Measurements from ENCODE around the gene MAP2K6. TPM values are rescaled to one million over a fixed set of nuclear protein-coding genes. Genes with fewer than 3 reads are reported as not detected.

The MAP2K6 gene
- total and polyA plus RNA-seq, 2 of the 8 experiments (the other 6 are each of a cell fraction or from before 2014, with no cell fraction given): 11.0 to 44.1 TPM

- no peak overlapping the region for H3K14ac ChIP-seq (ENCODE audit: insufficient read length)
- no peak overlapping the region for H2BK20ac ChIP-seq (ENCODE audit: low read length)
- no peak overlapping the region for H2BK12ac ChIP-seq (ENCODE audit: low read depth, low read length)
- H3K79me2 ChIP-seq (ENCODE audit: control insufficient read depth in 1 of 2, insufficient read depth in 2 of 2, low read length in 2 of 2): peaks cover 0 to 38% of the 10 kb centered on the region in 2 experiments; a peak in 2 of 4 replicates
- no peak overlapping the region for H2AK5ac ChIP-seq (ENCODE audit: low read depth, low read length)
- no peaks in the 10 kb centered on the region for H3K27me3 ChIP-seq (replicated peaks in 1 of 4; ENCODE audit: control insufficient read depth in 3 of 4, extremely low read depth in 1 of 4, insufficient read depth in 3 of 4, low read length in 3 of 4)
- H4K8ac ChIP-seq (ENCODE audit: extremely low read depth, insufficient read depth, low read length): no peak overlapping the region
- no peak overlapping the region for H4K91ac ChIP-seq (replicated peaks; ENCODE audit: insufficient read length, low read length)
- no peaks in the 10 kb centered on the region for H3K79me1 ChIP-seq (ENCODE audit: low read depth, low read length)
- H4K20me1 ChIP-seq (replicated peaks in 1 of 2; ENCODE audit: control insufficient read depth in 1 of 2, insufficient read depth in 2 of 2, low read length in 2 of 2): no peaks in the 10 kb centered on the region
- no peak overlapping the region for H2BK15ac ChIP-seq (ENCODE audit: low read length)
- no peak overlapping the region for H2BK5ac ChIP-seq (ENCODE audit: low read depth, low read length)
- H4K5ac ChIP-seq (ENCODE audit: insufficient read length, low read depth, low read length): no peak overlapping the region
- H3K23ac ChIP-seq (ENCODE audit: insufficient read length): no peak overlapping the region
- peak in 1 of 2 experiments; percentile 8 for DNase-seq (ENCODE audit: low read depth in 1 of 2, low spot score in 2 of 2)
- H2BK120ac ChIP-seq (replicated peaks; ENCODE audit: low read depth, low read length): no peak overlapping the region
- H2AFZ ChIP-seq (ENCODE audit: low read length): no peak overlapping the region
- no peaks in the 10 kb centered on the region for H3K36me3 ChIP-seq (ENCODE audit: control insufficient read depth in 2 of 4, insufficient read depth in 4 of 4, low read length in 3 of 4)
- no peak overlapping the region for H3K27ac ChIP-seq (ENCODE audit: low read depth, low read length)
- peaks cover 0 to 6% (median 2%) of the 10 kb centered on the region in 4 experiments; a peak in 4 of 7 replicates for H3K4me1 ChIP-seq (replicated peaks in 1 of 4; ENCODE audit: control insufficient read depth in 3 of 4, insufficient read depth in 4 of 4, low read length in 3 of 4)
- 95% methylated on average over 1 of the region's 1 CpG; no CpG with 5 or more reads in 1 of the 2 experiments for WGBS, 2 experiments (ENCODE audit: extremely low coverage in 1 of 2, insufficient coverage in 1 of 2, insufficient read length in 1 of 2, insufficient replicate concordance in 2 of 2, low coverage in 1 of 2, low lambda C conversion rate in 2 of 2, missing lambda C conversion rate in 1 of 2)
- H3K23me2 ChIP-seq (ENCODE audit: low read depth, low read length): no peaks in the 10 kb centered on the region
- no peak overlapping the region for H3K56ac ChIP-seq (replicated peaks; ENCODE audit: insufficient read length, low read depth, low read length)
- CTCF ChIA-PET (ENCODE audit: partially characterized antibody): interaction anchor here (1.2 to 2.5 kb wide), 6 partner anchors 8 to 620 kb away, joined by 3 to 10 read pairs (median 5); no protein-coding TSS in a partner anchor
- H3K4ac ChIP-seq (replicated peaks; ENCODE audit: insufficient read length, low read depth, low read length): no peak overlapping the region
- POLR2A ChIA-PET (ENCODE audit: partially characterized antibody): interaction anchor here (1.0 kb wide), 1 partner anchor 65 kb away, joined by 3 read pairs; no protein-coding TSS in a partner anchor
- H3K9me3 ChIP-seq (ENCODE audit: insufficient read depth in 2 of 2, low read depth in 1 of 2, low read length in 1 of 2): no peaks in the 10 kb centered on the region
- no peak overlapping the region for H3K4me2 ChIP-seq (ENCODE audit: insufficient read depth in 1 of 2, low read depth in 2 of 2, low read length in 2 of 2)
- no peak for FAIRE-seq
- no peak overlapping the region for H3K18ac ChIP-seq (ENCODE audit: extremely low read depth, low read length)
- no peak overlapping the region for H3K9ac ChIP-seq (replicated peaks in 1 of 4; ENCODE audit: extremely low read depth in 1 of 4, low read depth in 3 of 4, low read length in 3 of 4)
- H3K4me3 ChIP-seq (ENCODE audit: extremely low read depth in 1 of 4, insufficient read depth in 2 of 4, low read depth in 3 of 4, low read length in 4 of 4): no peak overlapping the region
- TF ChIP-seq SIRT6 (IDR thresholded peaks at IDR 0.05; ENCODE audit: low read length): no peak
- TF ChIP-seq RFX5 (IDR thresholded peaks at IDR 0.05; ENCODE audit: borderline replicate concordance, low read depth, low read length): no peak
- no peak for TF ChIP-seq BCL11A (IDR thresholded peaks at IDR 0.05; ENCODE audit: low read depth in 2 of 2, low read length in 2 of 2)
- TF ChIP-seq SP4 (IDR thresholded peaks at IDR 0.05; ENCODE audit: low read length): no peak
- no peak for TF ChIP-seq KDM1A (IDR thresholded peaks at IDR 0.05; ENCODE audit: borderline replicate concordance, low read length)
- TF ChIP-seq POU5F1 (IDR thresholded peaks at IDR 0.05; ENCODE audit: low read depth, low read length): no peak
- TF ChIP-seq CREB1 (IDR thresholded peaks at IDR 0.05): no peak
- no peak for TF ChIP-seq EP300 (IDR thresholded peaks at IDR 0.05; ENCODE audit: borderline replicate concordance in 1 of 2, low read depth in 2 of 2, low read length in 2 of 2)
- no peak for TF ChIP-seq JUN (IDR thresholded peaks at IDR 0.05; ENCODE audit: low read depth, low read length)
- TF ChIP-seq NRF1 (IDR thresholded peaks at IDR 0.05; ENCODE audit: low read depth, low read length): no peak
- no peak for TF ChIP-seq SAP30 (IDR thresholded peaks at IDR 0.05; ENCODE audit: insufficient read depth, insufficient replicate concordance, low read length)
- no peak for TF ChIP-seq CEBPB (IDR thresholded peaks at IDR 0.05; ENCODE audit: low read depth, low read length)
- no peak for TF ChIP-seq TAF7 (optimal IDR thresholded peaks at IDR 0.05; ENCODE audit: borderline replicate concordance, low read depth, low read length)
- no peak for TF ChIP-seq KDM5A (IDR thresholded peaks at IDR 0.05; ENCODE audit: low read length)
- TF ChIP-seq JUND (IDR thresholded peaks at IDR 0.05; ENCODE audit: low read length): no peak
Observed at GRCh38 chr17:69437475-69437874, 23.0 kb downstream of the MAP2K6 start.

Data from H1 (cell line).